GM21390 (cell line): ENCODE measurements around the gene MAMDC4.
"Not testable (repeated sequence)": the region's sequence is repeated elsewhere in the genome, so short reads cannot be mapped to it uniquely, and the experiment has no call there.

Experiments
- ATAC-seq: cut with Tn5 transposase; IDR thresholded peaks from one replicate; pipeline ENCODE4 v1.9.1; 2021; ENCODE audit not compliant: unreplicated experiment

MAMDC4 gene

GRCh38 chr9:136860933-136861873, 9.1 kb downstream of the MAMDC4 start:
- ATAC-seq: no peak

- no peak for ATAC-seq
Measured at GRCh38 chr9:136861874-136862457, 9.8 kb downstream of the MAMDC4 start.

DNA sequence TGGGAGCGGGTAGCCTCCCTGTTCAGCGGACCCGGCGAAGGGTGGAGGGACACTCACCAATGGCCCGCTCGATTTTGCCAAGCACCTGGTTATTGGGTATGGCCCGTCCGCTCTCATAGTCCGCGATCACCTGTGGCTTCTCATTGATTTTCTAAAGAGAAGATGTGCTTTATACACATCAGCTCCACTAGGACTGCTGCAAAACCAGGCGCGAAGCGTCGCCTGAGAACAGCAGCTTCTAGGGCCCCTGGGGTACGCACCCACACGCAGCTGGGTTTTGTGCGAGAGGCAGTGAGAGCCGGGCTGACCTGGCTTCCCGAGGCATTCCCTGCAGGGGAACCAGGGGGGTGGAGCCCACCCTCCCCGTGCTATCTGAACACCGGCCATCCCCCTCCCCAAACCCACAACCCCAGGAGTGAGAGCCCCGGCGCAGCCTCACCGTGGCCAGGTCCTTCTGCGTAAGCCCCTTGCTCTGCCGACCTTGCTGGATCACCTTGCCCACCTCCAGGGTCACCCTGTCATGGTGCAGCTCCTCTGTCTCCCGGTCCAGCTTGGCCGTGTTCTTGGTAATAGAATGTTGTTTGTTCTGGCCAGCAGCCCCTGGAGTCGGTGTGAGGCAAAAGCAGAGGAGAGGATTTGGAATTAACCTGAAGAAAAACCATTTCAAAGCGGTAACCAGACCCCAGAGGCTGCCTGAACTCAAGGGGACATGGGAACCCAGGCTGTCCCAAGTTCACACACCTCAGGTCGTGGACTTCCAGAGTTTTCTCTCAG, 10.9 kb downstream of the MAMDC4 start:
- ATAC-seq: no peak

DNA sequence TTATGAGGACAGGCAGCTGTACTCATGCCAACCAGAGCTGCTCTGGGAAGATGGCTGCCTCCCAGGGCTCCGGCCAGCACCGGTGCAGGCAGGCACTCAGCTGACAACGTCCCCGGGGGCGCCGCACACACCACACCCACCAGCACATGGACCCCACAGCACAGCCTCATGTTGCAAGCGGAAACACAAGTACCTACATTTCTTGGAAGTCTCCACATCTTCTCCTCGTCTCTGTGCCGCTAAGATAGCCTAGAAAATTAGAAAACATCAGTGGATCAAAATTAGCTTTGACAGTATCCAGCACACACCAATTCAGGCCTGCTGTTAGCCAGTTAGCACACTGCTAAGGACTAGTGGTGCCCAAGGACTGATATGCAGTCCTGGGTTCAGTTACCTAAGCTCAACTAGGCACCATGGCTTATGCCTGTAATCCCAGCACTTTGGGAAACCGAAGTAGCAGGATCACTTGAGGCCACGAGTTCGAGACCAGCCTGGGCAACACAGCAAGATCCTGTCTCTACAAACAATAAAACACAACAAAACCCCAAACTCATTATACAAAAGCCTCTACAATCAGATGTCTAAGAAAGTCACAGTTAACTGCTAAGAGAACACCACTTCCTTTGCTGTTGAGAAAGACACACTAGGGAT, 11.6 kb downstream of the MAMDC4 start:
- ATAC-seq: no peak

GRCh38 chr9:136865041-136865767, 13.1 kb downstream of the MAMDC4 start:
- ATAC-seq: no peak

DNA sequence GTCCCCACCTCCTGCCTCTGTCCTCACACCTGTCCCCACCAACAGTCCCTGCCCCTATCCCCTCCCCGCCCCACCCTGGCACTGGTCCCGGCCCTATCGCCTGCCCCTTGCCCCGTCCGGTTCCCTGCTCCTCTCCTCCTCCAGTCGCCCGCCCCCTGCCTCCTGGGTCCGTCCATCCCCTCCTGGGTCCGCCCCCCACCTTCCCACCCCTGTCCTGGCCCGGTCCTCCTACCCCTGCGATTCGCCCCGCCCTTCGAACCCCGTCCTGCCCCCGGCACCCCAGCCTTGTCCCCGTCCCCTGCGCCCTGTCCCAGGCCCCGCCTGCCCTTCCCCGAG, 13.6 kb downstream of the MAMDC4 start:
- ATAC-seq: no peak

- not testable (repeated sequence) for ATAC-seq
Measured at GRCh38 chr9:136866898-136867421, 14.8 kb downstream of the MAMDC4 start.

- no peak for ATAC-seq
Measured at GRCh38 chr9:136867480-136867879, 15.3 kb downstream of the MAMDC4 start.

GRCh38 chr9:136867917-136868316, 15.8 kb downstream of the MAMDC4 start:
- no peak for ATAC-seq

DNA sequence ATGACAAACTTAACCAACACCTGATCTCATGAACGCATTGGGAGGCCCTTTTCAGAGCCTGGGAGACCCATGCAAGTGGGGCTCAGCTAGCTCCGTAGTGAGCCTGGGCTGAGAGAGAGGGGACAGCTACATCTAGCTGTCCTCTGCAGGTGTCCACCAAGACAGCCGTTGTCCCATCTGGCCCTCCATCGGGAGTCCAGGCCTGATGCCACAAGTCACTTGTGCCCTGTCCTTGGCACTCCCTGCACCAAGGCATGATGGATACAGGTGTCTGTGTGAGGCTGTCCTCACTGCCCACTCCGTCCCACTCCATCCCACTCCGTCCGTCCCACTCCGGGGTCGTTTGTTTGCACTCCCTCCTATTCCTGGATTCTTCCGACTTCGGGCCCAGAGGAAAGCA, 16.5 kb downstream of the MAMDC4 start:
- ATAC-seq: no peak

DNA sequence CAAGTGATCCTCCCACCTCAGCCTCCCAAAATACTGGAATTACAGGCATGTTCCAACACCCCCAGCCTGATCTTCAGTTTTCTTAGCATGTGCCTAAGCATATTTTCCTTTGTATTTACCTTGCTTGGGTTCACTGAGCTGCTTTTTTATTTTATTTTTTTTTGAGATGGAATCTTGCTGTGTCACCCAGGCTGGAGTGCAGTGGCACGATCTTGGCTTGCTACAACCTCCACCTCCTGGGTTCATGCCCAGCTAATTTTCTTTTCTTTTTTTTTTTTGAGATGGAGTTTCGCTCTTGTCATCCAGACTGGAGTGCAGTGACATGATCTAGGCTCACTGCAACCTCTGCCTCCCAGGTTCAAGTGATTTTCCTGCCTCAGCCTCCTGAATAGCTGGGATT, 17.5 kb downstream of the MAMDC4 start:
- not testable (repeated sequence) for ATAC-seq

DNA sequence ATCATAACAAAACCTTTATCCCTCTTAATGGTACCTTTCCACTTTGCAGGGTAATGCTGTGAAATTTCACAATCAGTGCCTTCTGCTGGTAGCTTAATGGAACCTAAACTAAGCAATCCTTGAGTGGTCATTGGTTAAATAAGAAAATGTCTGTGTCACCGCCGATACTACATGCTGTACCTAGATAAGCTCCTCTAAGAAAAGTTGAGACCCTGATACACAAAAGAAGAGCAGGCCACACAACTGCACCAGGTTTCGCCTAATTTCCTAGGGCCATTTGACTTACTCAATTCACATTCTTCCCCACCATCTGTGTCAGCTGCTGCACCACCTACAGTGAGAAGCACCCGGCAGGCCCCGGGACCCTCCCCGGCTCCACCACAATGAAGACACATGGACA, 23.0 kb downstream of the MAMDC4 start:
- ATAC-seq: no peak

DNA sequence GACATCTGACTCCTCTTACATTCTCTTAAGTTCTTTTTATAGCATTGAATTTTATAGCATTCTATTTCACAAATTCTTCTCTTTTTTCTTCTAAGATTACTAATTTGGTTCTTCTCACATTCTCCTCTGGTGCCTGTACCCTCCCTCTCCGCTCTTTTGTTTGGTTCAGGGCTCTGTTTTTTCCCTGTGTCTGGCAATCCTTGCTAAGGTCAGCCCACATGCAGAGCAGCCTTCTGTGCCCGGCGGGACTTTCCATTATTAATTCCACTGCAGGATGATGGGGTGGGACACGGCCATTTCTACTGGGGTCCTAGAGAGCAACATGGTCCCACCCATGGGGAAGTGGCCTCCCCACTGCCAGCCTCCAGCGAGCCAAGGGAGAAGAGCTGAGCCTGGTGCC, 24.3 kb downstream of the MAMDC4 start:
- no peak for ATAC-seq

GRCh38 chr9:136880651-136881050, 28.5 kb downstream of the MAMDC4 start:
- ATAC-seq: no peak

- no peak for ATAC-seq
Measured at GRCh38 chr9:136881691-136882108, 29.6 kb downstream of the MAMDC4 start.

DNA sequence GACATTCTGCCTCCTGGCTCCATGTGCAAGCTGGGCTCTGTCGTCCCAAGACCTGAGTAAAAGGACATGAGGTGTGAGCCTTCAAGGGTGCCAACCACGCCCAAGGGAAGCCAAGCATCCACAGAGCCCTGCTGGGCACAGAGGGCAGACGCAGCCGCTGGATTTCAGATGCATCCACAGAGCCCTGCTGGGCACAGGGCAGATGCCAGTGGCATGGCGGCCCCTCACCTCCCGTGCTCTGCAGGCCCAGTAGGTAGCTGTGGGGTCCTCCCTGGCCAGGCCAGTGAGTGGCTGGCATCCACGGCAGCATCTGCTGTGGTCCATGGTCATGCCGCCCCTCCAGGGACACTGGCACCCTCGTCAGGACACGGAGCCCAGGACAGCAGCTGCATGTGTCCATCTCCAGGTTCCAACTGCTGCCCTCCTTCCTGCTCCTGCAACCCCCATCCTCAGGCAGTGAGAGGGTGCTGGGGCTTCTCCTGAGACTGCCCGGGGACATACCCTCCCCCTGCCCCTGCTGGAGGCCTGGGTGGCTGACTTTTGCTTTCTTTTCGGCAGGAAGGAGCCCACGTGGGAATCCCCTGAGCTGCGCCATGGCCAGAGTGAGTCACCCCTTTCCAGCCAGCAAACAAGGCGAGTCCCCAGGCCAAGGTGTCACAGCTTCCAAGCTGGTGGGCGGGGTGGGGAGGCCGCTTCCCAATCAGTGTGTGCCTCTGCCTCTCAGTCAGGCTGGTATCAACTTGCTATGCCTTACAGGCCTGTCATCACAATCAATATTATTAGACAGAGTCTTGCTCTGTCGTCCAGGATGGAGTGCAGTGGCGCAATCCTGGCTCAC, 30.2 kb downstream of the MAMDC4 start:
- no peak for ATAC-seq

GRCh38 chr9:136882947-136883283, 30.8 kb downstream of the MAMDC4 start:
- not testable (repeated sequence) for ATAC-seq

DNA sequence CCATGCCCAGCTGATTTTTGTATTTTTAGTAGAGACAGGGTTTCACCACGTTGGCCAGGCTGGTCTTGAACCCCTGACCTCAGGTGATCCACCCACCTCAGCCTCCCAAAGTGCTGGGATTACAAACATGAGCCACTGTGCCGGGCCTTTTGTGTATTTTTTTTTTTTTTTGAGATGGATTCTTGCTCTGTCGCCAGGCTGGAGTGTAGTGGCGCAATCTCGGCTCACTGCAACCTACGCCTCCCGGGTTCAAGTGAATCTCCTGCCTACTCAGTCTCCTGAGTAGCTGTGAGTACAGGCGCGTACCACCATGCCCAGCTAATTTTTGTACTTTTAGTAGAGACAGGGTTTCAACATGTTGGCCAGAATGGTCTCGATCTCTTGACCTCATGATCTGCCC, 31.5 kb downstream of the MAMDC4 start:
- ATAC-seq: not testable (repeated sequence)

DNA sequence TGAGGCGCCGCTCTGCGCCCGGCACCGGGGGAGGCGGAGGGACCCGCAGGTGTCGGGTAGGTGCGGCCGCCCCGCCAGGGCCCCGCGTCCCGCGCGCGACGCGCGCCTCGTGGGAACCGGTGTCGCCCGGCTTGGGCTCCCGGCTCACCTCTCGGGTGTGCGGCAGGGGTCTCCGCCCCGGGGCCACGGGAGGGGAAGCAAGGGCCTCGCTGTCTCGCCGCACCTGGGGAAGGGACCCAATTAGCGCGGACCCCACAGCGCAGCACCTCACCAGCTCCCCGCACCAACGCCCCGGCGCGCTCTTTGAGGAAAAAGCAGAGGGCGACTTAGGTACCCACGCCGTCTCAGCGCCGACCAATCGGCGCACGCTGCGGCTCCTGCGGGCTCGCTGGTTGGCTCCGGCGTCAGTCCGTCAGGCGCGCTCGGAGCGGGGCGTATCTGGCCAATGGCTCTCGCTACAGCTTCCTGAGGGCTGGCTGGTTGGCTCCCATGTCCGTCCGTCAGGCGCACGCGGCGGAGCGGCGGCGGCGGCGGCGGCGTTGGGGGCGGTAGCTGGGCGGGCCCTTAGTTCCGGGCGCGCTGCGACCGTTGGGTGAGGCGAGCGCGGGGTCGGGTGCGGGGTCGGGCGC, 33.9 kb downstream of the MAMDC4 start, which contains the start of gene TRAF2:
Gene TRAF2 (plus strand): TSS at position 567 of the 629 bp plus-strand sequence. CDS start 12,225 bp downstream, outside the sequence.
- peak; percentile 78 for ATAC-seq
